GM23338 (cell line): ENCODE results near the gene STX11. TPM values are rescaled to one million over a fixed set of nuclear protein-coding genes. Genes with fewer than 3 reads are reported as not detected.

Experiments
- ATAC-seq: fragments of 200-7000 bp; cut with Tn5 transposase; 3 replicates; pipeline ENCODE4 v1.9.1; 2020
- DNase-seq: peaks from one replicate; pipeline ENCODE4 v3.0.0-alpha.2; 2015; ENCODE audit warnings: low spot score
- H2AFZ ChIP-seq: fragments of 200-600 bp; sonication (generic); 2 replicates; pipeline ENCODE4 v1.8.0; 2016; ENCODE audit warnings: antibody characterized with exemption, mild to moderate bottlenecking, moderate library complexity
- H3F3A ChIP-seq: fragments of 200-600 bp; sonication (generic); replicated peaks from 2 replicates; pipeline ENCODE4 v1.8.0; 2017; ENCODE audit warnings: antibody characterized with exemption, mixed run types, low read depth
- H3K27ac ChIP-seq: fragments of 200-600 bp; sonication (generic); 2 replicates; pipeline ENCODE4 v1.6.1; 2016; ENCODE audit warnings: low read depth
- H3K27me3 ChIP-seq: fragments of 200-600 bp; sonication (generic); 2 replicates; pipeline ENCODE4 v1.8.0; 2016; ENCODE audit warnings: mild to moderate bottlenecking, mixed run types, moderate library complexity; ENCODE audit not compliant: insufficient read depth
- H3K36me3 ChIP-seq: fragments of 200-600 bp; sonication (generic); 2 replicates; pipeline ENCODE4 v1.8.0; 2016; ENCODE audit warnings: mild to moderate bottlenecking; ENCODE audit not compliant: insufficient read depth
- H3K4me1 ChIP-seq: fragments of 200-600 bp; sonication (generic); 2 replicates; pipeline ENCODE4 v1.8.0; 2016; ENCODE audit warnings: mild to moderate bottlenecking, moderate library complexity; ENCODE audit not compliant: insufficient read depth
- H3K4me2 ChIP-seq: fragments of 200-600 bp; sonication (generic); 2 replicates; pipeline ENCODE4 v1.7.1; 2017; ENCODE audit warnings: mixed run types
- H3K4me3 ChIP-seq: fragments of 200-600 bp; sonication (generic); 2 replicates; pipeline ENCODE4 v1.6.1; 2016; ENCODE audit warnings: mixed run types
- H3K79me2 ChIP-seq: fragments of 200-600 bp; sonication (generic); replicated peaks from 2 replicates; pipeline ENCODE4 v1.8.0; 2017; ENCODE audit warnings: mild to moderate bottlenecking; ENCODE audit not compliant: insufficient read depth
- H3K9me2 ChIP-seq: fragments of 200-600 bp; sonication (generic); 2 replicates; pipeline ENCODE4 v1.8.0; 2017; ENCODE audit not compliant: insufficient read depth
- H4K20me1 ChIP-seq: fragments of 200-600 bp; sonication (generic); replicated peaks from 2 replicates; pipeline ENCODE4 v1.8.0; 2017; ENCODE audit warnings: mild to moderate bottlenecking; ENCODE audit not compliant: insufficient read depth
- H3K27ac Mint-ChIP-seq: 2 replicates; pipeline ENCODE4 v1.8.0; 2020; ENCODE audit warnings: inconsistent platforms, mild to moderate bottlenecking, moderate library complexity, mixed read lengths
- H3K27me3 Mint-ChIP-seq: 3 replicates; pipeline ENCODE4 v1.8.0; 2022; ENCODE audit warnings: low read depth, mild to moderate bottlenecking, moderate library complexity, mixed read lengths, inconsistent platforms; ENCODE audit not compliant: insufficient read depth, poor library complexity
- H3K36me3 Mint-ChIP-seq: 3 replicates; pipeline ENCODE4 v1.8.0; 2021; ENCODE audit warnings: low read depth, mild to moderate bottlenecking, inconsistent platforms, moderate library complexity, mixed read lengths
- H3K4me1 Mint-ChIP-seq: 3 replicates; pipeline ENCODE4 v1.8.0; 2020; ENCODE audit warnings: mild to moderate bottlenecking, inconsistent platforms, mixed read lengths
- H3K4me3 Mint-ChIP-seq: 3 replicates; pipeline ENCODE4 v1.8.0; 2021; ENCODE audit warnings: moderate library complexity, mild to moderate bottlenecking, inconsistent platforms, mixed read lengths
- H3K9me3 Mint-ChIP-seq: 3 replicates; pipeline ENCODE4 v1.8.0; 2020; ENCODE audit warnings: moderate library complexity, mild to moderate bottlenecking, inconsistent platforms, mixed read lengths
- CREB1 ChIP-seq: fragments of 250-450 bp; sonication (Bioruptor Pico); IDR thresholded peaks from 2 replicates; pipeline ENCODE4 v1.5.0; 2020; ENCODE audit warnings: low read depth, mild to moderate bottlenecking, moderate library complexity
- EZH2 ChIP-seq: fragments of 200-600 bp; sonication (generic); IDR thresholded peaks from one replicate; pipeline ENCODE4 v1.8.0; 2017; ENCODE audit warnings: antibody characterized with exemption, mild to moderate bottlenecking, low read depth; ENCODE audit not compliant: unreplicated experiment
- EZH2phosphoT487 ChIP-seq: fragments of 200-600 bp; sonication (generic); IDR thresholded peaks from one replicate; pipeline ENCODE4 v1.8.1; 2018; ENCODE audit warnings: antibody characterized with exemption; ENCODE audit not compliant: unreplicated experiment
- JUNB ChIP-seq: IDR thresholded peaks from one replicate; pipeline ENCODE4 v1.6.1; 2016; ENCODE audit warnings: antibody characterized with exemption; ENCODE audit not compliant: unreplicated experiment
- NANOG ChIP-seq: IDR thresholded peaks from 2 replicates; pipeline ENCODE4 v1.6.1; 2016; ENCODE audit warnings: antibody characterized with exemption, borderline replicate concordance
- POLR2AphosphoS5 ChIP-seq: IDR thresholded peaks from 2 replicates; pipeline ENCODE4 v1.6.1; 2016; ENCODE audit warnings: antibody characterized with exemption, low read depth
- ZNF114 ChIP-seq: fragments of 250-450 bp; sonication (Bioruptor Pico); IDR thresholded peaks from 2 replicates; pipeline ENCODE4 v1.5.0; 2020; ENCODE audit warnings: mild to moderate bottlenecking, moderate library complexity
- ZNF331 ChIP-seq: fragments of 250-450 bp; sonication (Bioruptor Pico); IDR thresholded peaks from 2 replicates; pipeline ENCODE4 v1.5.0; 2020; ENCODE audit warnings: low read depth, mild to moderate bottlenecking, moderate library complexity
- polyA plus RNA-seq: library from polyadenylated mRNA; unstranded; fragments of >200 nt; fragmentation: Nextera tagmentation; extraction: Ambion mirVana; gene quantifications from 2 replicates; pipeline ENCODE4 v1.2.1, GENCODE V29; 2016
- total RNA-seq: library from RNA; depleted of rRNA; stranded (reverse); fragments of >200 nt; shearing (Covaris generic); gene quantifications from 2 replicates; pipeline ENCODE4 v1.2.3, GENCODE V29; 2014
- TF ChIP-seq, protein P1 (sequence below): IDR thresholded peaks from one replicate; pipeline ENCODE4 v1.6.1; 2018; ENCODE audit warnings: antibody characterized with exemption; ENCODE audit not compliant: unreplicated experiment
- TF ChIP-seq, protein P2 (sequence below): IDR thresholded peaks from 2 replicates; pipeline ENCODE4 v1.6.1; 2016; ENCODE audit warnings: antibody characterized with exemption
- TF ChIP-seq, protein P3 (sequence below): fragments of 250-450 bp; sonication (Bioruptor Pico); IDR thresholded peaks from 2 replicates; pipeline ENCODE4 v1.5.0; 2020; ENCODE audit warnings: mild to moderate bottlenecking, moderate library complexity
- TF ChIP-seq, protein P4 (sequence below), 2 experiments: fragments of 200-600 bp in 1 of 2; sonication (generic) in 1 of 2; conservative IDR thresholded peaks; 2 replicates each; pipeline versions ENCODE4 v1.5.1 to v1.6.1; 2016 to 2017; ENCODE audit warnings: antibody characterized with exemption in 2 of 2, low read depth in 2 of 2, mild to moderate bottlenecking in 2 of 2, moderate library complexity in 1 of 2

STX11 gene
- total and polyA plus RNA-seq, 2 experiments from 2014 or later, result 0.35 to 0.52 TPM

DNA sequence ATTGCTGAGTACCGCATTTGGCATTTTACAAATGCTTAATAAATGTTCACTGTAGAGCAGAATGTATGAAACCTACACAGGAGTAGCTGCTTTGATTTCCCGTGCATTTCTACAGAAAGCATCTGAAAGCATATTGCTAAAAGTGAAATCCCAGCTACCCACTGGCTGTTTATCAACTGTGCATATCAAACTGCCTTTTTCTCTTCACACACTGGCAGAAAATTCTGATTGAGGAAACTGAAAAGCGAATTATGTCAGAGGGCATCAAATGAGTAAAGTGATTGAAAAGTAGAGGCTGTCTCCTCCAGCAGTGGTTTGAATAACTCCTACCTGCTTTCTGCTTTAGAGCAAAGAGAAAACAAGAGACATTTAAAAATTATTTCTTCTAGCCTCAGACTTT lies 28.0 kb downstream of the STX11 start:
- Histone ChIP-seq H4K20me1 (0 out of 2 replicates have a peak, but pooled peaks cover 4% of the 10 kb centered on the region), H3K79me2 (no peaks in the 10 kb centered on the region), H3K4me2 (no peak overlapping the region), H3K27me3 (no peaks in the 10 kb centered on the region), H3K36me3 (no peaks in the 10 kb centered on the region), H2AFZ (no peak overlapping the region), H3K27ac (no peak overlapping the region), H3K4me1 (no peaks in the 10 kb centered on the region), H3K4me3 (no peak overlapping the region), H3F3A (no peaks in the 10 kb centered on the region), H3K9me2 (no peaks in the 10 kb centered on the region)
- Mint-ChIP-seq H3K27ac (no peak overlapping the region), H3K4me3 (no peak overlapping the region), H3K36me3 (no peaks in the 10 kb centered on the region), H3K4me1 (no peaks in the 10 kb centered on the region), H3K9me3 (0 out of 3 replicates have a peak, but pooled peaks cover 3% of the 10 kb centered on the region), H3K27me3 (peaks cover 9% of the 10 kb centered on the region)
- DNase-seq (no peak), ATAC-seq (no peak)
- TF ChIP-seq CREB1 (CRISPR knock-in tag) (no peak), EZH2 (no peak), JUNB (no peak), POLR2AphosphoS5 (no peak), NANOG (no peak), ZNF331 (CRISPR knock-in tag) (no peak), EZH2phosphoT487 (no peak), ZNF114 (CRISPR knock-in tag) (no peak)
- TF ChIP-seq, protein P1, sequence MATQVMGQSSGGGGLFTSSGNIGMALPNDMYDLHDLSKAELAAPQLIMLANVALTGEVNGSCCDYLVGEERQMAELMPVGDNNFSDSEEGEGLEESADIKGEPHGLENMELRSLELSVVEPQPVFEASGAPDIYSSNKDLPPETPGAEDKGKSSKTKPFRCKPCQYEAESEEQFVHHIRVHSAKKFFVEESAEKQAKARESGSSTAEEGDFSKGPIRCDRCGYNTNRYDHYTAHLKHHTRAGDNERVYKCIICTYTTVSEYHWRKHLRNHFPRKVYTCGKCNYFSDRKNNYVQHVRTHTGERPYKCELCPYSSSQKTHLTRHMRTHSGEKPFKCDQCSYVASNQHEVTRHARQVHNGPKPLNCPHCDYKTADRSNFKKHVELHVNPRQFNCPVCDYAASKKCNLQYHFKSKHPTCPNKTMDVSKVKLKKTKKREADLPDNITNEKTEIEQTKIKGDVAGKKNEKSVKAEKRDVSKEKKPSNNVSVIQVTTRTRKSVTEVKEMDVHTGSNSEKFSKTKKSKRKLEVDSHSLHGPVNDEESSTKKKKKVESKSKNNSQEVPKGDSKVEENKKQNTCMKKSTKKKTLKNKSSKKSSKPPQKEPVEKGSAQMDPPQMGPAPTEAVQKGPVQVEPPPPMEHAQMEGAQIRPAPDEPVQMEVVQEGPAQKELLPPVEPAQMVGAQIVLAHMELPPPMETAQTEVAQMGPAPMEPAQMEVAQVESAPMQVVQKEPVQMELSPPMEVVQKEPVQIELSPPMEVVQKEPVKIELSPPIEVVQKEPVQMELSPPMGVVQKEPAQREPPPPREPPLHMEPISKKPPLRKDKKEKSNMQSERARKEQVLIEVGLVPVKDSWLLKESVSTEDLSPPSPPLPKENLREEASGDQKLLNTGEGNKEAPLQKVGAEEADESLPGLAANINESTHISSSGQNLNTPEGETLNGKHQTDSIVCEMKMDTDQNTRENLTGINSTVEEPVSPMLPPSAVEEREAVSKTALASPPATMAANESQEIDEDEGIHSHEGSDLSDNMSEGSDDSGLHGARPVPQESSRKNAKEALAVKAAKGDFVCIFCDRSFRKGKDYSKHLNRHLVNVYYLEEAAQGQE, result no peak
- TF ChIP-seq, protein P2, sequence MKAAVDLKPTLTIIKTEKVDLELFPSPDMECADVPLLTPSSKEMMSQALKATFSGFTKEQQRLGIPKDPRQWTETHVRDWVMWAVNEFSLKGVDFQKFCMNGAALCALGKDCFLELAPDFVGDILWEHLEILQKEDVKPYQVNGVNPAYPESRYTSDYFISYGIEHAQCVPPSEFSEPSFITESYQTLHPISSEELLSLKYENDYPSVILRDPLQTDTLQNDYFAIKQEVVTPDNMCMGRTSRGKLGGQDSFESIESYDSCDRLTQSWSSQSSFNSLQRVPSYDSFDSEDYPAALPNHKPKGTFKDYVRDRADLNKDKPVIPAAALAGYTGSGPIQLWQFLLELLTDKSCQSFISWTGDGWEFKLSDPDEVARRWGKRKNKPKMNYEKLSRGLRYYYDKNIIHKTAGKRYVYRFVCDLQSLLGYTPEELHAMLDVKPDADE, result no peak
- TF ChIP-seq, protein P3, sequence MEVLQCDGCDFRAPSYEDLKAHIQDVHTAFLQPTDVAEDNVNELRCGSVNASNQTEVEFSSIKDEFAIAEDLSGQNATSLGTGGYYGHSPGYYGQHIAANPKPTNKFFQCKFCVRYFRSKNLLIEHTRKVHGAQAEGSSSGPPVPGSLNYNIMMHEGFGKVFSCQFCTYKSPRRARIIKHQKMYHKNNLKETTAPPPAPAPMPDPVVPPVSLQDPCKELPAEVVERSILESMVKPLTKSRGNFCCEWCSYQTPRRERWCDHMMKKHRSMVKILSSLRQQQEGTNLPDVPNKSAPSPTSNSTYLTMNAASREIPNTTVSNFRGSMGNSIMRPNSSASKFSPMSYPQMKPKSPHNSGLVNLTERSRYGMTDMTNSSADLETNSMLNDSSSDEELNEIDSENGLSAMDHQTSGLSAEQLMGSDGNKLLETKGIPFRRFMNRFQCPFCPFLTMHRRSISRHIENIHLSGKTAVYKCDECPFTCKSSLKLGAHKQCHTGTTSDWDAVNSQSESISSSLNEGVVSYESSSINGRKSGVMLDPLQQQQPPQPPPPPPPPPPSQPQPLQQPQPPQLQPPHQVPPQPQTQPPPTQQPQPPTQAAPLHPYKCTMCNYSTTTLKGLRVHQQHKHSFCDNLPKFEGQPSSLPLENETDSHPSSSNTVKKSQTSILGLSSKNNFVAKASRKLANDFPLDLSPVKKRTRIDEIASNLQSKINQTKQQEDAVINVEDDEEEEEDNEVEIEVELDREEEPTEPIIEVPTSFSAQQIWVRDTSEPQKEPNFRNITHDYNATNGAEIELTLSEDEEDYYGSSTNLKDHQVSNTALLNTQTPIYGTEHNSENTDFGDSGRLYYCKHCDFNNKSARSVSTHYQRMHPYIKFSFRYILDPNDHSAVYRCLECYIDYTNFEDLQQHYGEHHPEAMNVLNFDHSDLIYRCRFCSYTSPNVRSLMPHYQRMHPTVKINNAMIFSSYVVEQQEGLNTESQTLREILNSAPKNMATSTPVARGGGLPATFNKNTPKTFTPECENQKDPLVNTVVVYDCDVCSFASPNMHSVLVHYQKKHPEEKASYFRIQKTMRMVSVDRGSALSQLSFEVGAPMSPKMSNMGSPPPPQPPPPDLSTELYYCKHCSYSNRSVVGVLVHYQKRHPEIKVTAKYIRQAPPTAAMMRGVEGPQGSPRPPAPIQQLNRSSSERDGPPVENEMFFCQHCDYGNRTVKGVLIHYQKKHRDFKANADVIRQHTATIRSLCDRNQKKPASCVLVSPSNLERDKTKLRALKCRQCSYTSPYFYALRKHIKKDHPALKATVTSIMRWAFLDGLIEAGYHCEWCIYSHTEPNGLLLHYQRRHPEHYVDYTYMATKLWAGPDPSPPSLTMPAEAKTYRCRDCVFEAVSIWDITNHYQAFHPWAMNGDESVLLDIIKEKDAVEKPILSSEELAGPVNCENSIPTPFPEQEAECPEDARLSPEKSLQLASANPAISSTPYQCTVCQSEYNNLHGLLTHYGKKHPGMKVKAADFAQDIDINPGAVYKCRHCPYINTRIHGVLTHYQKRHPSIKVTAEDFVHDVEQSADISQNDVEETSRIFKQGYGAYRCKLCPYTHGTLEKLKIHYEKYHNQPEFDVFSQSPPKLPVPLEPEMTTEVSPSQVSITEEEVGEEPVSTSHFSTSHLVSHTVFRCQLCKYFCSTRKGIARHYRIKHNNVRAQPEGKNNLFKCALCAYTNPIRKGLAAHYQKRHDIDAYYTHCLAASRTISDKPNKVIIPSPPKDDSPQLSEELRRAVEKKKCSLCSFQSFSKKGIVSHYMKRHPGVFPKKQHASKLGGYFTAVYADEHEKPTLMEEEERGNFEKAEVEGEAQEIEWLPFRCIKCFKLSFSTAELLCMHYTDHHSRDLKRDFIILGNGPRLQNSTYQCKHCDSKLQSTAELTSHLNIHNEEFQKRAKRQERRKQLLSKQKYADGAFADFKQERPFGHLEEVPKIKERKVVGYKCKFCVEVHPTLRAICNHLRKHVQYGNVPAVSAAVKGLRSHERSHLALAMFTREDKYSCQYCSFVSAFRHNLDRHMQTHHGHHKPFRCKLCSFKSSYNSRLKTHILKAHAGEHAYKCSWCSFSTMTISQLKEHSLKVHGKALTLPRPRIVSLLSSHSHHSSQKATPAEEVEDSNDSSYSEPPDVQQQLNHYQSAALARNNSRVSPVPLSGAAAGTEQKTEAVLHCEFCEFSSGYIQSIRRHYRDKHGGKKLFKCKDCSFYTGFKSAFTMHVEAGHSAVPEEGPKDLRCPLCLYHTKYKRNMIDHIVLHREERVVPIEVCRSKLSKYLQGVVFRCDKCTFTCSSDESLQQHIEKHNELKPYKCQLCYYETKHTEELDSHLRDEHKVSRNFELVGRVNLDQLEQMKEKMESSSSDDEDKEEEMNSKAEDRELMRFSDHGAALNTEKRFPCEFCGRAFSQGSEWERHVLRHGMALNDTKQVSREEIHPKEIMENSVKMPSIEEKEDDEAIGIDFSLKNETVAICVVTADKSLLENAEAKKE (CRISPR knock-in tag), result no peak
- TF ChIP-seq, protein P4, sequence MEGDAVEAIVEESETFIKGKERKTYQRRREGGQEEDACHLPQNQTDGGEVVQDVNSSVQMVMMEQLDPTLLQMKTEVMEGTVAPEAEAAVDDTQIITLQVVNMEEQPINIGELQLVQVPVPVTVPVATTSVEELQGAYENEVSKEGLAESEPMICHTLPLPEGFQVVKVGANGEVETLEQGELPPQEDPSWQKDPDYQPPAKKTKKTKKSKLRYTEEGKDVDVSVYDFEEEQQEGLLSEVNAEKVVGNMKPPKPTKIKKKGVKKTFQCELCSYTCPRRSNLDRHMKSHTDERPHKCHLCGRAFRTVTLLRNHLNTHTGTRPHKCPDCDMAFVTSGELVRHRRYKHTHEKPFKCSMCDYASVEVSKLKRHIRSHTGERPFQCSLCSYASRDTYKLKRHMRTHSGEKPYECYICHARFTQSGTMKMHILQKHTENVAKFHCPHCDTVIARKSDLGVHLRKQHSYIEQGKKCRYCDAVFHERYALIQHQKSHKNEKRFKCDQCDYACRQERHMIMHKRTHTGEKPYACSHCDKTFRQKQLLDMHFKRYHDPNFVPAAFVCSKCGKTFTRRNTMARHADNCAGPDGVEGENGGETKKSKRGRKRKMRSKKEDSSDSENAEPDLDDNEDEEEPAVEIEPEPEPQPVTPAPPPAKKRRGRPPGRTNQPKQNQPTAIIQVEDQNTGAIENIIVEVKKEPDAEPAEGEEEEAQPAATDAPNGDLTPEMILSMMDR (conservative IDR thresholded peaks at IDR 0.05; ENCODE audit: low read depth in 2 of 2), result no peak
